ENCODE results near the gene NOC2L.

Gene NOC2L

GRCh38 chr1:916173-917075 lies 42.6 kb downstream of the NOC2L start:
- no peak for DNase-seq (ENCODE audit: low read depth)

- DNase-seq (ENCODE audit: low read depth), result no peak
Observed at GRCh38 chr1:915295-916172, 43.5 kb downstream of the NOC2L start.

- no peak for DNase-seq (ENCODE audit: low read depth)
Observed at GRCh38 chr1:914891-915280, 44.2 kb downstream of the NOC2L start.

GRCh38 chr1:914131-914890 lies 44.7 kb downstream of the NOC2L start:
- no peak for DNase-seq (ENCODE audit: low read depth)

- no peak for DNase-seq (ENCODE audit: low read depth)
Observed at GRCh38 chr1:913491-914130, 45.4 kb downstream of the NOC2L start.

GRCh38 chr1:912740-913301 lies 46.2 kb downstream of the NOC2L start:
- no peak for DNase-seq (ENCODE audit: low read depth)

GRCh38 chr1:911875-912739 lies 46.9 kb downstream of the NOC2L start:
- DNase-seq (ENCODE audit: low read depth), result no peak

- DNase-seq (ENCODE audit: low read depth), result no peak
Observed at GRCh38 chr1:910881-911721, 48.0 kb downstream of the NOC2L start.

GRCh38 chr1:910311-910880 lies 48.7 kb downstream of the NOC2L start:
- DNase-seq (ENCODE audit: low read depth), result no peak

- DNase-seq (ENCODE audit: low read depth), result no peak
Observed at GRCh38 chr1:909861-910310, 49.2 kb downstream of the NOC2L start.

- DNase-seq (ENCODE audit: low read depth), result no peak
Observed at GRCh38 chr1:908661-909060, 50.4 kb downstream of the NOC2L start.

GRCh38 chr1:907611-908451 lies 51.2 kb downstream of the NOC2L start:
- DNase-seq (ENCODE audit: low read depth), result no peak

- DNase-seq (ENCODE audit: low read depth), result no peak
Observed at GRCh38 chr1:906600-907420, 52.2 kb downstream of the NOC2L start.

- no peak for DNase-seq (ENCODE audit: low read depth)
Observed at GRCh38 chr1:905811-906599, 53.1 kb downstream of the NOC2L start.

GRCh38 chr1:905071-905749 lies 53.8 kb downstream of the NOC2L start:
- peak; percentile 21 for DNase-seq (ENCODE audit: low read depth)

Measured in fibroblast of gingiva (primary cell).